DMS 273 treated with DMSO at 0.1 percent for 48 hours (cell line): ENCODE data around the gene SLC6A1.

ENCODE experiments used
- DNase-seq: peaks from one replicate; lab custom pipeline; 2025; lab: John Stamatoyannopoulos, UW

The SLC6A1 gene

DNA sequence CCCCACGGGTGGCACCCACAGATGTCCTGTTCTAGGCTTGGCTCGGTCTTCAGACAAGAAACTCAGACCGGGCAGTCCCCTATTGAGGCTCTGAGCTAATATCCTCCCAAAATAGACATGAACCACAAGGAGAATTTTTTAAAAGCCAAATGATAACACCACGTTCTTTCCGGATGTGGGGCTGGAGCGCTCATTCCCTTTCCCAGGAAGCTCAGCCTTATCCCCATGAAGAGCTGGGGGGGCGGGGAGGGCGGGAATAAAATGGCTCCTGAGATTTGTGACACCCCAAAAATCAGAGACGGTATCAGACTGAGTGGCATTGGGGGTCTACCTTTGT, 1.1 kb downstream of the SLC6A1 start:
- DNase-seq = no peak

DNA sequence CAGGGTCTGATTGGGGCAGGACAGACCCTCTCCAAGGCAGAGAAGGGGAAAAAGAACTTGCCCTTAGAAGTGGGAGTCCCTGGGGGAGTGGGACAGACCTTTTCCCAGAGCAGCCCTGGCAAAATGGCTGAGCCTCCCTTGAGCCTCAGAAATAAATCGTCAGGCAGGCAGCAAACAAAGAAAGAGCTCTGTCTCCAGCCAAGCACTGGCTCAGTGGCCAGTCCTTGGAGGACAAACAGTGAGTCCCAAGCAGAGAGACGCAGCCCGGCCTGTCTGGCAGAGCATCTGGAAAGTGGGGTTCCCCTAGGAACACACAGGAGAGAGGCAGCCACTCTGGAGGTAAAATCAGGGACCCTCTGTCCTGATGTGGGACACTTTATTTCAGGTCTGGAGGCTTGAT, 1.8 kb downstream of the SLC6A1 start:
- DNase-seq = no peak

DNA sequence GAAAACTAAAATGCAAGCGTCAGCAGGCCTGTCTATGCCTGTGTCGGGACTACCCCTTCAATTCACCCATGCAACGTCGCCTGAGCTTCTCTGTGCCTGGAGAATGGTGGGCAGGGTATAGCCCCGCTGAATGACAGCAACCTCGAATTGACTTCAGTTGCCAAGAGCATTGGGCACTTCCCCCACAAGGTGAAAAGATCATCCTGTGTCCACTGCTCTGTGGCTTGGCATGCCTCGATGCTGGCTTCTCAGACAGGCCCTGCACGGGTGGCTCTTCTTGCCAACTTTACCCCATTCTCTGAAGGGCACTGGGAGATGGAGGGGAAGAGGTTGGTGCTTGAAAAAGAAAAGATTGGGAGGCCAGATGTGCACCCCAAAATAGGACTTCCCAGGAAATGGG, 3.3 kb downstream of the SLC6A1 start:
- DNase-seq = no peak

DNA sequence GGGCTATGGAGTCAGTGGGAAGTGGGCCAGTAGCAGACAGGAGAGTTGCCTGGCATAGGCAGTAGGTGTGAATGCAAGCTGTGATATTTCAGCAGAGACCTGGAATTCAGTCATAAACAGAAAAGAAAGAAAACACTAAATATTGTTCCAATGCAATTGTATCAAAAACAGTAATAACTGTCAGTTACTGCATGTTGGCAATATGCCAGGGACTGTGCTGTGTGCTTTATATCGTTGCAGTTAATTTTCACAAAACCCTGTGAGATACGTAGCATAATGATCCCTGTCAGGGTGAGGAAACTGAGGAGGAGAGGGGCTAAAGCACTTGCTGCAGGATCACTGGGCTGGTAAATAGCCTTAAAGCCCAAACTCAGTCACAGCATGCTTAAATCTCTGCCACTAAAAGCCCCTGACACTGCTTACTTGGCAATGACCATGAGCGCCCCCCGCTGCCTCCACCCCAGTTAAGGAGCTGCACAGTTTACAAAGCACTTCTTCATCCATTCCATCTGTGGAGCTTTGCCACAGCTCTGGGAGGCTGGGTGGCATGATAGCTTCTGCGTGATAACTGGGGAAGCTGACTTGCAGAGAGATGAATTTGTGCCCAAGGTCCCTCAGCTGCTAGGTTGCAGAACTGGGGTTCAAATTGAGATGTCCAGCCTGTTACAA, 3.9 kb downstream of the SLC6A1 start:
- DNase-seq = no peak

DNA sequence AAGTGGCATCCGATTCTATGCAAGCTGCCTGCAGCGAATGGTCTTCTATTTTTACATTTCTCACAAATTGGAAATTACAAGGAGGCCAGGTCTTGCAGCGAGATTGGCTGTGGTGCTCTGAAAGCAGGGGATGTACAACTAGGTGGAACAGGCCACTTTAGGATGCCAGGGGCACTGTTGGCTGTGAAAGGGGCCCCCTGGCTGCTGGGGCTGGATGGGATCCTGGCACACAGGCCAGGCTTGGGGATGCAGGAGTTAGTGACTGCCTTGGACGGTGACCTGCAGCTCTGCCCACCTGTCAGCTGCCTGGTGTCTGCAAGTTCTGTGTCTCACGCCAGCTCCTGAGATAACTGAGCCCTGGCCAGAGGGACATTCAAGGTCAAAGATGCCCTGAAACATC, 4.6 kb downstream of the SLC6A1 start:
- no peak for DNase-seq

DNA sequence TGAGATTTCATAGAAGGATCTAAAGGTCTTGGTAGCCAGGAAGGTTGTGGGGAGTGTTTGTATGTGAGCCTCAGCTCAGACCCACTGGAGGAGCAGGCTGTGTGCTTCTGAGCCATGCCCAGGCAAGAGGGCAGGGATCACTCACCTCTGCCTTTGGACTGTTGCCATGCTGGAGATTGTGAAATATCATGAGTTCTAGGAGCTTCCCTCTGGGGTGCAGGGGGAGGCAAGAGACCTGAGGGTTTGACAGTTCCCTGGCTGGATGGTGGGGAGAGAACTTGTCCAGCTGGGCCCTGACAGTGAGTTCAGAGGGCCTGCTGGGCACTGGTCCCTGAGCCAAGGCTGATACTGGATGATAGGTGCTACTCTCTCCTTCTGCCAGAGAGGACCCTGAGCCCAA, 6.0 kb downstream of the SLC6A1 start:
- no peak for DNase-seq

DNA sequence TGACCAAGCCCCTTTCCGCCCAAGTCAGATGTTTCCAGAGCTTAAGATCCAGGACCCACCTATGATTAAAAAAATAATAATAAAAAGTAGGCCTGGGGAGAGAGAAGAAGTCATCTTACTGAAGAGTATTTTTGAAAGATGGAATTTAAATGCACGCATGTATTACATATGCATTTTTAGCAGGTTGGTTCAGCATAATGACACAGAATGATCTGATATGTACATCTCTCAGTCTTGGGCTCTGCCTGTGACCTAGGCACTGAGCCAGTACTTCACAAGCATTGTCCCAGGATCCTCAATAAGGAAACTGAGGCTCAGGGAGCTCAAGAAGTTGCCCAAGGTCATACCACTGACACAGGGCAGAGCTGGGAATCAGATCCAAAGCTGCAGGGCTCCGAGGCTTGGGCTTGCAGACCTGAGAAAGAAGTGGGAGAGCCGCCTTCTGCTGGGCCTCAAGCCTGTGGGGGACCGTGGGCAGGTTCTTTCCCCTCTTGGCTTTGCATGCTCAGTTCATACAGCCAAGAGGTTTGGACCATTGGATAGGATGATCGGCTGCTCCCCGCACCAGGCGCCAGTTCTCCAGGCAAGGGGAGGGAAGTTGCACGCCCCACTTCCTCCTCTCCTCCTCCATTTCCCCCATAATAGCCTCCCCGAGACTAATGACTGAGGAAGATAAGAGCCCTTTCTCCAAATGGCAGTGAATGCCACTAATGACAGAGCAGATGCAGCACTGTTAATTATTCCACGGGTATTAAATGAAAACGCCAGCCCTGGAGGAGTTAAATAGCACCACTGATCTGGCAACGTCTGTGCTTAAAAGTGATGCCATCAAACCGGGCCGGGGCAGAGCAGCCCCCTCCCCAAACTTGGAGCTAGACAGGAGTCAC, 6.9 kb downstream of the SLC6A1 start:
- no peak for DNase-seq

DNA sequence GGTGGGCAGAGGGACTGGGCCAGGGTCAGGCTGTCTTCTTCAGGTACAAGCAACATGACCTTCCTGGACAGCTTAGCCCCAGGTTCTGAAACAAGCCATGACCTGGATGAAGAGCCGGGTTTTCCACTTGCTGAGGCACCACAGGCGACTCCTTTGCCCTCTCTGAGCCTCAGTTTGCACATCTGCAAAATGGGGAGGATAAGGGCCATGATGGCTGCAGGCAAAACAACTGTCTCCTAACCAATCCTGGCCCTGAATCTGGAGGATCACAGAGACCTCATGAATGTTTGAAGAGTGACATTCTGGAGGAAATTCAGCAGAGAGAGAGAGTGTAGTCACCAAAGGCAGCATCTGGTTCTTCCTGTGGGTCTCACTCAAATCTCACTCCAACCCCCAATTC, 8.0 kb downstream of the SLC6A1 start:
- no peak for DNase-seq

DNA sequence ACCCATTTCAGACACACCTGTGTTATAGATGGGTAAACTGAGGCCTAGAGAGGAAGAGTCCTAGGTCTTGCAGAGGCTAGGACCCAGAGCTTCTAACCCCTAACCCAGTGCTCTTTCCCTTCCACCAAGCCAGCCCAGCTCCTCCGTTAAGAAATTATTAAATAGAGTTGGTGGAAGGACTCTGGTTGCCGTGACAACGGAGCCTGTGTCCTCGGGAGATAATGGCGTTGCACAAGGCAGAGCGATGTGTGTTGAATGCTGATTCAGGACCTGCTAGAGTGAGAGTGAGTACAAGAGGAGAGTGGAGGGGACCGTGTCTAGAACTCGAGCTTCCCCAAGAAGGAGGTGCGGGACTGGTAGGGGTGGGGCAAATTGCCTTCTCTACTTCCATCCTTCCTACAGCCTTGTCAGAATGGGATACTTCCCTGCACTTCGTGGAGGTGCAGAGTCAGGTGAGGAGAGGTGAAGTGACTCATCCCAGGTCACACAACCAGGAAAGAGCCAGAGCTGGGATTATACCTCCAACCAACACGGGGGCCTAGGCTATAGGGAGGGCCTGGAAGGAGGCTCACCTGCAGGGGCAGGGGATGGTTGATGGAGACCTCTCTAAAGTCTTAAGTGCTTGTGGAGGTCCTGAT, 8.6 kb downstream of the SLC6A1 start:
- DNase-seq = no peak

DNA sequence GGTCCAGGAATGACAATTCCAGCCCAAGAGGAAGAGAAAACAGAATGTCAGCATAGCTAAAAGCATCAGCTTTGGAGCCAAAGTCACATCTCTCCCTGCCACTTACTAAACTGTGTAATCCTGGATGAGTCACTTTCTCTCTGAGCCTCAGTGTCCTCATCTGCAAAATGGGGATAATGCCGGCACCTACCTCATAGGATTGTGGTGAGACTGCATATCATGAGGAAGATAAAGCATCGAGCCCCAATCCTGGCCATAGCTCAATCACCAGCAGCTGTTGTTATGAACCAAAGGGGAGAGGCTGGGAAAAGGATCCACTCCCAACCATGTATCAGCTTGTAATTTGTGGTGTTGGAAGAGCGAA, 9.1 kb downstream of the SLC6A1 start:
- DNase-seq = no peak

DNA sequence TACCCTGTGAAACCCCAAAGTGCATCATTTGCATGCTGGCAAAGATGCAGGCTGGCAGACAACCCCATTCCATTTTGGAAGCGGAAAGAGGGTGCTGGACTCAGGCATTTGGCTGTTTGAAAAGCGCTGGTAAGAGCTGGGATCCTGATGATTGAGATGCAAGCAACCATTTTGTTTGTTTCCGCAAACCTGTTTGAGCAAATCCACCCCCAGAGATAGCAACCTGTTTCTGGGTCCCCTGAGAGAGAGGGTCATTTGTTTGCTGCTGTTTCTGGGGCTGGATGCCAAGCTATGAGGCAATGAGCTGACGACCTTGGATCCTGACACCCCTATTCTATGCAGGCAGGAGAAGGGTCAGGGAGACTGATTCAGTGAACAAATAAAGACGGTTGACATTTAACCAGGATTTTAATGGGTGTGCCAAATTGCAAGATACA, 9.8 kb downstream of the SLC6A1 start:
- no peak for DNase-seq

DNA sequence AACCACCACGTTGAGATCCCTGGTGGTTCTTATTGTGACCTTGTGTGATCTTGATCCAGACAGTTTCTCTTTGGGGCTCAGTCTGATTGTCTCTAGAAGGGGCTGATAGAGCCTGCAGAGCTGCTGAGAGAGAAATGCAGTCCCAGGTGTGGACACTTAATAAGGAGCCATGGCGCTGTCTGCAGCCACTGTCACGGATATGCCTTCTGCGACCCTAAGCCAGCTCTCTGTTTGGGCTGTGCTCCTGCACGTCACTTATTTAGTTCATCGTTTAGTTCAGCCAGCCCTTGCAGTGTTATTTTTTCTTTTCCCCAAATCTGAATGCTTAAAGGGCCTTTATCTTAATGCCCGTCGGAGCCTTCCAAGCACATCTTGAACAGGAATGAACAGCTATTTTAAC, 12.0 kb downstream of the SLC6A1 start:
- no peak for DNase-seq

DNA sequence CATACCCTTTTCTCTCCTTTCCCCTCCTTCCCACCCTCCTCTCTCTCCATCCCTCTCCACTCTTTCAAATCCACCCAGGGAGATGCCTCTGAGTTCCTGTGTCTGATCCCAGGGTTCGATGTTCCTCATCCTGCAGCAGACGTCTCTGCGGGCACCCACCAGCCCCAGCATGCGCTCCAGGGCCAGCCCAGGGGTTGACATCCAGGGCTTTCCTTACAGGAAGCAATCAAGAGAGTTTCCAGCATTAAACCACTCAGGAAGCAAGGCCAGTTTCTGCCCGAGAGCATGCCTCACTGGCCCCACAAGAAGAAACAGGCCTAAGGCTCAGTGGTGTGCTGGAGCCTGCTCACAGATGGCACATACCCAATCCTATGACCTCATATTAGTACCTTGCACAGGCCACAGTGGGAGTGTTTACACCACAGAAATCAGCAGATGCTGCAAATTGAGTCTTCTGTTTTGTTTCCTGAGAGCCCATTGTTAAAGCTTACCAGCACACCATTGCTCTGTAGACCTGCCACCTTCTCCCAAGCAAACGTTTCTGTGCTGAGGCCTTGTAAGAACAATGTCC, 13.2 kb downstream of the SLC6A1 start:
- DNase-seq = no peak

DNA sequence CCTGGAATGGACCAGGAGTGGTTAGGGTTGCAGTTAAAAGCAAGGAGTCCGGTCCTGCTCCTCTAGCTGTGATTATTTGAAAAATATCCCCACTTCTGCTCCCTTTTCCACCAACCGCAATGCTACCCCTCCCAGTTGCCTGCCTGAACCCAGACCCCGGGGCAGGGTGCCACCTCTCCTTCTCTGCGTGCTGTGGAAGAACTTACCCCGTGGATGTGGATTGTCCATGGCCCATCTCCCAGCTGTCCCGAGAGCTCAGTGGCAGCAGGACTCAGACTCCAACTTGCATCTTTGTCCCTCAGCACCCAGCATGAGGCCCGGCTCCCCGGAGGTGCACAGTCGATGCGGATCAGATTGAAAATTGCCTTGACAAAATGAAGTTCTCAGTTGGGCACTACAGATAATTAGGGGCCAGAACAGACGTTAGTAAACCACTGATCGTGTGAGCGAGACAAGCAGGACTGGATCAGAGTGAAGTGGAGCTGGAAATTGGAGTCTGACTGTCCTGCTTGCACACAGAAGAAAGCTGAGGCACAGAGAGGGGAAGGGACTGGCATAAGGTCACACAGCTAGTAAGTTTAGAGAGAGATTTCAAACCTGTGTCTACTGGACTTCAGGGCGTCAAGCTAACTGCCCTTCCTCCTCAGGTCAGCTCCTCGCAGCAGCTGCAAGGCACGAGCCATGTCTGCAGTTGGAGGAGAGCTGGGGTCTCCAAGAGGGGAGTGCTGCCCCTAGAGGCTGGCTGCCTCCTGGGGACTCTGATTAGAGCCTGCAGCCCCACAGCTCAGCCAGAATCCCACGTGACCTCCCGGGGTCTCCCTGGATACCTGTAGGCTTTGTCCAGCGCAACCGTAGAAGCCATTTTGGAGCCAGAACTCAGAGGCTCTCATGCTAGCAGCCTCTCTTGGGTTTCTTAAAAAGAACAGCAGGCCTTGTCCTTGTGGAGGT, 14.7 kb downstream of the SLC6A1 start:
- DNase-seq = no peak

DNA sequence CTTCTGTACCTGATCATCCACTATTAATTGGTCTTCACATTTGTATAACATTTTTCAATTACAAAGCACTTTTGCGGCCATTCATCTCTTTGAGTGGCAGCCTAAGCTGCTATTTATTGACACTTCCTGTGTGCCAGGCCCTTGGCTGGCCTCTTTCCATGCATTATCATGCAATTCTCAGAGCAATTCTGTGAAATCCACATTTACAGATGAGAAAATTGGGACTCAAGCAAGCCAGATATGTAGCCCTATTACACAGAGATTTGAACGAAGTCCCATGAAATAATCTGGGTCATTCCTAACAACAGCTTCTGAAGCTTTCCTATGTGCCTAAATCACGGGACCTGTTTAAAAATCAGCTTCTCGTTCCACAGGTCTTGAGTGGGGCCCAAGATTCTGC, 17.4 kb downstream of the SLC6A1 start:
- no peak for DNase-seq

DNA sequence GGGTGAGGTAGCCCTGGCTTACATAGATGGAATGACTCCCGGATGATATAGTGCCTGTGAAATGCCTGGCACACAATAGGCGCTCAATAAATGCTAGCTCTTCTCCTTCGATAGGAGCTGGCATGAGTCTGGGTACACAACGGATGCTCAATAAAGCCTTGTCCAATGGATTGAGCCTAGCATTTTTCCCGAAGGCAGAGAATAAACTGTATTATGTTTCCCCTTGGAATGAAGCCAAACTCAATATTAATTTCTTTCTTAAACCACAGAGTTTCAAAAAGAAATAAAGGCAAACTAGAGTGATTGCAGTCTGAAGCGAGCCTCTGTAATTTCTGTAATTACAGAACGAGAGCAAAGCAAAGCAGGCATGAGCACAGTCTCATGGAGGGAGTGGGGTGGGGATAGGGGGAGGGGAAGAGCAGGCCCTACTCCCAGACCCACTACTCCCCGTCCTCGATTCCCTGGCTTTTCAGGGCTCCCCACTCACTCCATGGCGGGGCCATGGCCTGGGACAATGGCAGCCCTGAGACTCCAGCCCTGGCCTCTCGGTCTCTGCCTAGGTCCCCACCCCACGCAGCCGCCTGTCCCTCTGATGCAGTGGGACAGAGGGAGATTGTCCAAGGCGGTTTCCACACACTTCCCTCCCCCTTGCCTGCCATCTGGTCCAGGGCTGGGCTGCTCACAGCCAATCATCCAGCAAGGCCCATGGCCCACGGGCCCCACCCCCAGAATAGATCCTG, 18.0 kb downstream of the SLC6A1 start:
- no peak for DNase-seq

DNA sequence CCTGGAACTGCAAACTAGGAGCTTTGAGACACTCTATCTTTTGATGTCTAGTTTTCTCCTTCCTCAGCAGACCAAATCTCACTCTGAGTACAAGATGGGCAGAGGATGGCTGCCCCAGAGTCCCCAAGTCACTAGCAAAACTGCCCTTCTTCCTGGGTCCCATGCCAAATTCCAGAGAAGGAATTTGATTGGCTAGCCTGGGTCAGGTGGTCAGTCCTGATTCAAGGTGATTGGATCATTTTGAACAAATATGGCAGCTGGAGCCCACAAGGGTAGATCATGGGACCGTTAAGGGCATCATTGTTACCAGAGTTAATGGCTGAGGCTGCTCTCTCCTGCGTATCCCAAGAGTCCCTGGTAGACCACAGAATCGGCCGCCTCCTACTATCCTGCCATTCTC, 21.7 kb downstream of the SLC6A1 start:
- DNase-seq = no peak

DNA sequence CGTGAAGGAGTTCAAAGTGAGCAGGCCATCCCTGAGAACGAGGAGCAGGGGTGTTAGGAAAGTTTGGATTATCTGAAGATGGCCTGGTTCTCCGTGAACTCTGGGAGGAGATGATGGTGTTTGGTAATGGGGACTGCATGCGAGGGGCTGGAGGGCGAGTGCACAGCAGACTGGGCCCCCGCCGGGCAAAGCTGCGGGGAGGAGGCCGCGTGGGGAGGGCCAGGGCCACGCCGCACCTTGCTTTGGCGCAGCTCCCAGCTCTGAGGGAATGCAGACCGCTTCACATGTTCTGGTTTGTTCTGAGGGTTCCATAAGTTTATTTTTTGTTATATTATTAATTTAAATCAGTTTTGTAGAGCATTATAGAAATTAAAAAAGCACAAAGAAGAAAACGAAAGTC, 22.2 kb downstream of the SLC6A1 start:
- no peak for DNase-seq

DNA sequence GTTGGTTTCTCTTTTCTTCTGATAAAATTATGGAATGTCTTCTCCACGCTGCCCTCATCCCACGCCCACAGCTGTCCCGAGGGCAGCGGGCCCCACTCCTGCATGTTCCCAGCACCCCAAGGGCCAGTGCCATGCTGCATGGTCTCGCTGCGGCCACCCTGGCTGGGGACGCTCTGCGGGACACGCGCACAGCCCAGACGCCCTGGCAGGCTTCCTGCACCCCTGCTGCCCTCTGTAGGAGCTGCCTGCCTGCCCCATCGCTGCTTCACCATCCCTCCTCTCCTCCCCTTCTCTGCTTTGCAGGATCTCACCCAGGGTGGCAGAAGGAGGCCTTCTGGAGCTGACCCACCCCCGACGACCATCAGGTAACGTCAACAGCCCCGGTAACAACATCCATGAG, 22.8 kb downstream of the SLC6A1 start:
- DNase-seq = no peak

DNA sequence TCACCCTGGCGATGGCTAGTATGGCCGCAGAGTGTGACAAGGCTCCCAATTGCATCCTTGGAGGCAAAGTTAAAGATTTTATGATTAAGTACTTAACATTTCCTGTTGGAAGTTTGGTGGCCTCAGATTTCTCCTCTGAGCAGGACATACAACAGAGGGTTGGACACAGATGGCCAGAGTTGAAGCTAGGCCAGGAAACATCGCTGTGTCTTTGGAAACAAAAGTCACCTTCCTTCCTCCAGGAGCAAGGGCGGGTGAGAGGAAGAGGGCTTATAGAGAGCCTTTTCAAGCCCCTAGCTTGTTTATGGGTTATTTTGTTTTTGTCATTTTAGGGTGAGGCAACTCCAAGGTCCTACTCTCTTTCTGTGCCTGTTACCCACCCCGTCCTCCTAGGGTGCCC, 24.2 kb downstream of the SLC6A1 start:
- DNase-seq = no peak
